DND-41 (cell line): ENCODE results near the gene MMD.

Source experiments
- CTCF ChIP-seq: IDR thresholded peaks from 2 replicates; pipeline ENCODE4 v1.5.1; 2012; ENCODE audit warnings: borderline replicate concordance, low read length, moderate library complexity, mild to moderate bottlenecking; ENCODE audit not compliant: poor library complexity, severe bottlenecking; ENCODE audit errors: extremely low read depth
- EZH2 ChIP-seq: IDR thresholded peaks from 3 replicates; pipeline ENCODE4 v1.6.1; 2012; ENCODE audit warnings: borderline replicate concordance, low read depth, mild to moderate bottlenecking, moderate library complexity, low read length, inconsistent platforms; ENCODE audit not compliant: severe bottlenecking

GRCh38 chr17:55462234-55462633, 40.6 kb upstream of the MMD start:
- TF ChIP-seq CTCF (no peak), EZH2 (no peak)
